Renal cortex interstitium (tissue), 11 donors: ENCODE data around the gene BMP8B. TPM values are rescaled to one million over a fixed set of nuclear protein-coding genes. Genes with fewer than 3 reads are reported as not detected.
"Not testable (repeated sequence)": the region's sequence is repeated elsewhere in the genome, so short reads cannot be mapped to it uniquely, and the experiment has no call there.

Experiments
- DNase-seq, 11 donors: peaks; one replicate each; pipeline ENCODE4 v3.0.0-alpha.2; 2013; ENCODE audit warnings: low read depth in 9 of 11, low spot score in 4 of 11; ENCODE audit errors: extremely low read depth in 1 of 11
- polyA plus RNA-seq, 3 donors: library from polyadenylated mRNA; unstranded; fragments of 120-200 nt; gene quantifications; one replicate each; pipeline ENCODE4 v1.2.1, GENCODE V29; 2013; ENCODE audit not compliant: insufficient read length in 3 of 3

Gene BMP8B
- polyA plus RNA-seq, 3 donors = 1.9 to 5.1 (median 2.1) TPM

GRCh38 chr1:39764512-39764911, 24.2 kb downstream of the BMP8B start:
- DNase-seq = not testable (repeated sequence)

- not testable (repeated sequence) for DNase-seq
Measured at GRCh38 chr1:39763619-39764374, 24.9 kb downstream of the BMP8B start.

- DNase-seq = no peak
Measured at GRCh38 chr1:39762550-39763540, 25.8 kb downstream of the BMP8B start.

GRCh38 chr1:39761557-39762260, 27.0 kb downstream of the BMP8B start:
- DNase-seq = no peak

GRCh38 chr1:39761016-39761415, 27.6 kb downstream of the BMP8B start:
- DNase-seq = no peak

GRCh38 chr1:39760074-39761008, 28.3 kb downstream of the BMP8B start:
- no peak for DNase-seq

GRCh38 chr1:39759436-39759726, 29.3 kb downstream of the BMP8B start:
- DNase-seq = no peak

GRCh38 chr1:39758556-39759435, 29.9 kb downstream of the BMP8B start:
- DNase-seq = no peak

GRCh38 chr1:39757501-39757900, 31.2 kb downstream of the BMP8B start:
- DNase-seq = no peak

GRCh38 chr1:39755965-39756659, 32.6 kb downstream of the BMP8B start:
- DNase-seq = no peak

- DNase-seq = no peak
Measured at GRCh38 chr1:39754906-39755504, 33.7 kb downstream of the BMP8B start.

- DNase-seq = no peak
Measured at GRCh38 chr1:39754026-39754570, 34.6 kb downstream of the BMP8B start.

GRCh38 chr1:39753132-39754025, 35.3 kb downstream of the BMP8B start:
- no peak for DNase-seq

- DNase-seq = no peak
Measured at GRCh38 chr1:39752703-39753102, 36.0 kb downstream of the BMP8B start.

- DNase-seq = no peak
Measured at GRCh38 chr1:39751595-39751994, 37.1 kb downstream of the BMP8B start.
